Activated CD8-positive, alpha-beta memory T cell treated with anti-CD3 and anti-CD28 coated beads, Interleukin-2, amount 50 U/mL, for 4 hours (primary cell): ENCODE measurements around the gene SHANK1.

Source experiments
- DNase-seq: peaks from one replicate; pipeline ENCODE4 v3.0.0-alpha.2; 2020

Gene SHANK1

DNA sequence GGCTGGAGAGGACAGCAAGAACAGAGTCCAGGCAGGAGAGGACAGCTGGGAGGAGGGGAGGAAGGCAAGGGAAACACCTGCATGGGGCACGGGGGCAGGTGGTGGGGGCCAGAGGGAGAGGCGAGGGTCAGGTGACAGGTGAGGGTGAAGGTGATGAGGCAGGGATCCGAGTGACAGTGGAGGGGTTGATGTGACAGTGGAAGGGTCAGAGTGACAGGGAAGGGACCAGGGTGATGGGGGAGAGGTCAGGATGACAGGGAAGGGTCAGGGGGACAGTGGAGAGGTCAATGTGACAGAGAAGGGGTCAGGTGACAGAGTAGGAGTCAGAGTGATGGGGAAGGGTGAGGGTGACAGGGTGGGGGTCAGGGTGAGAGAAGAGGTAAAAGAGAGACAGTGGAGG lies 41.3 kb downstream of the SHANK1 start:
- DNase-seq = no peak

DNA sequence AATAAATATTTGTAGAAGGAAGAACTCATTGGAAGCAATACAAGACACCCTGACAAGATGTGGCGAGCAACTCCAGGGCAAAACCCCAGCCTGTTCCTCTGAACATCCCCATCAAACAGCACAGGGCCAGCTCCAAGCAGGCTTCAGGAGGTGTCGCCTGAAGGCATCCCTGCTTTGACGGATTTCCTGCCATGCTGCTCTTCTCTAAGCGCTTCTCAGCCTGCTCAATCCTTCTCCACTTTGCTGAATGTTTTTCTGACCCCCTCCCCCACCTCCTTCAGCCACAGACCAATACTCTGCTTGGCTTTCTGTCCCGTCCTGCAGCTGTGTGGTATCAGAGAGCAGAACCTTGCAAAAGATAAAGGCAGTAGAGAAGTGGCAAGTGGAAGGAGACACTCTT lies 42.0 kb downstream of the SHANK1 start:
- DNase-seq = no peak

DNA sequence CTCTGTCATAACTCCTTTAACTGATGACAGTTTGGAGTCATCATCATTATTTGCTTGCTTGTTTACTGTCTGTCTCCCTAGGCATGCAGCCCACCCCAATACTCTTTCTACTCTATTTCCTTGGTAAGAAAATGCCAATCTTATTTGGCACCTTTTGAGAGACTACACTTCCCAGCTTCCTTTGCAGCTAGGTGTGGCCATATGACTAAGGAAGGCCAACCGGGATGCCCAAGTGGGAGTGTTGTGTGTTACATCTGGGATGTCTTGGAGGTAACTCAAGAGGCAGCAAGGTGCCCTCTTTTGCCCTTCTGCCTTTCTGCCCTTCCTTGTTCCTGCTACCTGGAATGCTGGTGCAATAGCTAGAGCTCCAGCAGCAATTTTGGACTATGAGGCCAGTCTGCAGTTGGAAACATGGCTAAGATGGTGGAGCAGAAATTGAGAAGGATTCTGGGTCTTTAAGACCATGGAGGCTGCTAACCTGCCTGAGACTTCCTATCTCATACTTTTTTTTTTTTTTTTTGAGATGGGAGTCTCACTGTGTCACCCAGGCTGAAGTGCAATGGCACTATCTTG lies 42.9 kb downstream of the SHANK1 start:
- no peak for DNase-seq

DNA sequence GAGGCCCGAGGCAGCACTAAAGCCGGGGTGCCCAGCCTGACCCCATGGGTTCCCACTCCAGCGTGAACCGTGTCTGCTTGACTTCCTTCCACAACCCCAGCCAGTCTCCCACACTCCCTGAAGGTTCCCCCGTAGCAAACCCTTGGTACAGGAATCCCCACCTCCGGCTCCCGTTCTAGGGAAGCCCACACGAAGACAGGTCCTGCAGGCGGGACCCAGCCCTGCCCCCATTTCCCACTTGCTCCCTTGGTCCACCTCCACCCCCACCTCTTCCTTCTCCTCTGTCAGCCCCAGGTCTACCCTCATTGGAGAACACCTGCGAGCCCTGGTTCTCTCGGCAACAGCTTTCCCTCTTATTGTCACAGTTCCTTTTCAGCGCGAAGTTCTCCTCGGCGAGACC lies 46.5 kb downstream of the SHANK1 start:
- DNase-seq = no peak

DNA sequence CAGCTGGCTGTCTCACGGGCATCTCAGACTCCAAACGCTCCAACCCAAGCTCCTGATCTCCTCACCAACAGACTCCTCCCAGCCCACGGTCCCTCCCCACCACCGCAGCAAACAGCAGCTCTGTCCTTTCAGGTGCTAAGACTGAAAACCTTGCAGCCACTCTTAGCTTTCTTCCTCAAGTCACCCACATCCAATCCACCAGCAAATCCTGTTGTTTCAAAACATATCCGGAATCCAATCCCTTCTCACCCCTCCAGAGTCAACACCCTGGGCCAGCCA lies 49.6 kb downstream of the SHANK1 start:
- no peak for DNase-seq

DNA sequence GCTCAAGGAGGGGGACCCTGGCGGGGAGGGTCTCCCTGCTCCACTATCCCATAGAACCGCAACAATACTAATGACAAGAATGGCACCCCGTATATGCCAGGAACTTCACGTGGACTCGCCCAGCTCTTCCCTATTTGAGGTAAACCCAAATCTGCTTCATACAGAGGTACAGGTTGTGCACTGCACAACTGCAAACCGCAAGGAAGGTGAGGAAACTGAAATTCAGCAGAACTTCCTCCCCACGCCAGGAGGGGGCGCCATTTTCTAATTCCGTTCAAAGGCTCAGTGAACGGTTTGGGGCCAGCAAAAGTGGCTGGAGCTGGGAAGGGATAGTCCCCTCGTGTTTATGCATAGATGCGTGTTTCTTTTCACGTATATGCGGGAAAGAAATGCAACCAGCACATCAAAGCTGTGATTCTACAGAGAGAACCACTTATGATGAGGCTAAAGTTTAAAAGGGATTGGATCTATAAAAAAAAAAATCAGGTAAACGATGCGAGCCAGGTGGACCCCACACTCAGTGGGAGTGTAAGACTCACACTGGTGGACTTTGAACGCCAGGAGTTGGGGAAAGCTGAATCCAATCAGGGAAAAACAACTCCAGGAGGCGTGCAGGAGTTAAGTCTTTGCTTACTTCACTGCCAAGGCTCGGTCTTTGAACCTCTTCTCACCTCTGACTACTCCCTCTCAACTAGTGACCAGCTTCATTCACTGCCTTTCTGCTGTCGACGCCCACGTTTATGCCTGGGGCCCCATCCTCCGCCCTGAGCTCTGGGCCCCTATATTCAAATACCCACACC lies 50.1 kb downstream of the SHANK1 start:
- peak; percentile 41 for DNase-seq

DNA sequence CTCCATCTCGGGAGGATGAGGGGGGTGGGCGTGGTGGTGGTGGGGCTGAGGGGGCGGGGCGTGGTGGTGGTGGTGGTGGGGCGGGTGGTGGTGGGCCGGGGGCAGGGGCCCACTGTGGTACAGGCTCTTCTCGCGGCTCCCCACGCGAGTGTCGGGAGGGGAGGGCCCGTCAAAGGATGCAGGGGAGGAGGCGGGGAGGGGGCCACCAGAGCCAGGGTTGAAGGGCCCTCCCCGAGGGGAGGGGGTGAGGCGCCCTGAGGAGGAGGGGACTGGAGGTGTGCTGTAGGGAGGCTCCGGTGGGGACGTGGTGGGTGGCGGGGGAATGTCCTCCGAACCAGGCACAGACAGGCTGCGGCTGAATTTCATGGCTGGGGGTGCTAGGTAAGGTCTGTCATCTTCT lies 50.7 kb downstream of the SHANK1 start:
- DNase-seq = no peak

DNA sequence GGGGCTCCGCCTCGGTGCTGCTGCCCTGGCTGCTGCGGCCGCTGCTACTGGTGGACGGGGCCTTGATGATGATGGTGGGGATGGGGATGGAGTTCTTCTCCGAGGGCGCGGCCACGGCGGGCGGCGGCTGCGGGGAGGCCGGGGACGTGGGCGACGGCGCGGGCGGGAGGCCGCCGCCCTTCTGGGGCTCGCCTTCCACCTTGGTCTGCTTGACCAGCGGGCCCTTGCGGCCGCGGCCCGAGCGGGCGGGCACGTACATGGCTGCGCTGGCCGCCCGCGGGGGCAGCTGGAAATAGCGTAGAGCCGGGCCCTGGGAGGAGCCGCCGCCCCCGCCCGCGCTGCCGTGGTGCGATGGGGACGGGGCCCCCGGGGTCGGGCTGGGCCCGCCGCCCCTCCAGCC lies 51.2 kb downstream of the SHANK1 start:
- no peak for DNase-seq

DNA sequence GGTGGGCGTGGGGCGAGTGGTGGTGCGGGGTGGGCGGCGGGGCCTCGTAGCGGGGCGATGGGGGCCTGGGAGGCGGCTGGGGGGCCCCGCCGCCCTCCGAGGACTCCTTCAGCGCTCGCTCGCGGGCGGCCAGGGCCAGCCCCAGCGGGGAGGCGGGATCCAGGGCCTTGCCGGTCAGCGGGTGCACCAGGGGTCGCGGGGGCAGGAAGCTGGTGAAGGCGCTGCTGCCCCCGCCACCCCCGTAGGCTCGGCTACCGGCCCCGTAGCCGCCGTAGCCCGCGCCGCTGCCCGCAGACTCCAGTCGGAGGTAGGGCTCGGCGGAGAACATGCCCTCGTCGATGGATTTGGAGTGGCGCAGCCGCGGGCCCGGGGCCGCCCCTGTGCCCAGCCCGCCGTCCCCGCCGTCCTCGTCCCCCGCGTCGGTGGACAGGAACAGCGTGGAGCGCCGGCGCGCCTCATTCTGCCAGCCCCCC lies 51.8 kb downstream of the SHANK1 start:
- no peak for DNase-seq

DNA sequence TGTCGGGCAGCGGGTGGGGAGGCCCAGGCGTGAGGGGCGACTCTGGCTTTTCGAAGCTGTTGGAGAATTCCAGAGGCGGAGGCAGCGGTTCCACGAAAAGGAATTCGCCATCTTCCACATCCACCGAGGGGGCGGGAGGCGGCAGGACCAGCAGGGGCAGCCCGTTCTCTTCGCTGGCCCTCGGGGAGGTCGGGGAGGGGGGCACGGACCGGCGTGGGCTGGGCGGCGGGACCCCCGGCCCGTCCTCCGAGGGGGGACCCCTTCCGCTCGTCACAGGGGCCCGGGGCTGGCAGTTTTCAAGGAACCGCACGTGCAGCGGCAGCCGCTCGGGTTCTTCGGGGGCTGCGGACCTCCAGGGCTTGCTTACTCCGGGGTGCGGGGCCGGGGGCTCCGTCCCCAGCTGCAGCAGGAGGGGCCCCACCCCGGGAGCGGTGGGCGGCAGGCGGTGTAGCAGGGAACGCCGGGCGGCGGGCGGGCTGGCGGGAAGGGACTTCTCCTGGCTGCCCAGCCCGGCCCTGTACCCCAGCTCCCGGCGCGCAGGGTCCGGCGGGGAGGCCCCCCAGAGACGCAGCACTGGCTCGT lies 52.3 kb downstream of the SHANK1 start:
- no peak for DNase-seq

DNA sequence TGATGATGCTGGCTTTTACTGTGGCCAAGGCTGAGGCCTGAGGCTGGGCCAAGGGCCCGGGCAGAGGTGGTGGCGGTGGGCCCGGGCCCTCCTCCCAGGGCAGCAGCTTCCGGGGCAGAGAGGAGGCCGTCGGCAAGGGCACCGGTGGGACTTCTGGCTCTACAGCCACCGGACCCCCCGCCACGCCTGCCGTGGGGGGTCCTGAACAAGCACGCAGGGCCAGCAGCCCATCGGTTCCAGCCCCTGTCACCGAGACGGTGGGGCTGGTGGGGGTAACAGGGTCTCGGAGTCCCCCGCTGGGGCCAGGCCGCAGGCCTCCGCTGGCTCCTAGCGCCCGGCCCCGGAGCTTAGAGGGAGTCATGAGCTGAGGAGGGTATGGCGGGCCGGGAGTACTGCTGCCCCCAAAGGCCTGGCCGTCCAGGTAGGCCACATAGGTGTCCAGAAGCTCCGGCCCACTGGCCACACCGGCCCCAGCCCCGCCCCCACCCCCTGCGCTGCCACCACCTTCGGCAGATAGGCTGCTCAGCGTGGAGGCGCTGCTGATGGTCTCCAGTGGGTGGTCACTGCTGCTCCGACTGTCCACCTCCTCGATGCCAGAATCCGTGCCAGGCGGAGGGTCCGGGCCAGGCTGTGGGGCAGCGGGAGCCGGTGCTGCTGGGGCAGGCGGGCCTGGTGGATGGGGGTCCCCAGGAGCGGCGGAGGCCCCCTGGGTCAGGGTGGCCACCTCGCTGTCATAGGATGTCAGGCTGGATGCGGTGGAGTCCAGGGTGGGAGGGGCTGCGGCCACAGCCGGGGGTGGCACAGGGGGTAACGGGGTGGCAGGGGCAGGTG lies 53.0 kb downstream of the SHANK1 start:
- no peak for DNase-seq

DNA sequence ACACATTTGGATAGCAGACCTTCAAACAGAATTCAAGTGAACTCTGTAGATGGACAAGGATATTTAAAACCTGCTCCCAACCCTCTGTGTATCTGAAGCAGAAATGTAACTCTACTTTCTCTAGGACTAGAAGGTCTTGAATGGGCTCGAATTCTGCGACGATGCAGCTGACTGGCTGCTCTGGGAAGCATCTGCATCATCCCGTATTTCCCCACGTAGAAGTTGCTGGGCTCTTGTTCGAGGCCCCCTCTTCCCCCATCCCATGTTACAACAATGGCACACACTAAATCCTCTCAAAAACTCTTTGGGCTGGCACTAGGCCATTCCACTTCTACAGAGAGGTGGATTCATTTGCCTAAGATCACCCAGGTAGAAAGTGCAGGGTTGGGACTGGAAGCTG lies 55.4 kb downstream of the SHANK1 start:
- no peak for DNase-seq

DNA sequence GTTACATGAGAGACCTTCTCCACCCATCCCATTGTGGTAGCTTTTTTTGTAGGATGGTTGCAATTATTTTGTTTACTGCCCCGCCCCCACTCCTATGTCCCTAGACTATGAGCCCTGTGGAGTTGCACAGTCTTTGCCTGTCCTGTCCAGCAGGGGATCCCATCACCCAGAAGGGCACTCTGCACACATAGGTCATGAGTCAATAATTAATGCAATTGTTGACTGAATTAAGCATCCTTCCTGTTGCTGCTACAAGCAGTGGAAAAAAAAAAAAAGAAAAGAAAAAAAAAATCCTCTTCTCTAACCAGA lies 56.2 kb downstream of the SHANK1 start:
- no peak for DNase-seq

DNA sequence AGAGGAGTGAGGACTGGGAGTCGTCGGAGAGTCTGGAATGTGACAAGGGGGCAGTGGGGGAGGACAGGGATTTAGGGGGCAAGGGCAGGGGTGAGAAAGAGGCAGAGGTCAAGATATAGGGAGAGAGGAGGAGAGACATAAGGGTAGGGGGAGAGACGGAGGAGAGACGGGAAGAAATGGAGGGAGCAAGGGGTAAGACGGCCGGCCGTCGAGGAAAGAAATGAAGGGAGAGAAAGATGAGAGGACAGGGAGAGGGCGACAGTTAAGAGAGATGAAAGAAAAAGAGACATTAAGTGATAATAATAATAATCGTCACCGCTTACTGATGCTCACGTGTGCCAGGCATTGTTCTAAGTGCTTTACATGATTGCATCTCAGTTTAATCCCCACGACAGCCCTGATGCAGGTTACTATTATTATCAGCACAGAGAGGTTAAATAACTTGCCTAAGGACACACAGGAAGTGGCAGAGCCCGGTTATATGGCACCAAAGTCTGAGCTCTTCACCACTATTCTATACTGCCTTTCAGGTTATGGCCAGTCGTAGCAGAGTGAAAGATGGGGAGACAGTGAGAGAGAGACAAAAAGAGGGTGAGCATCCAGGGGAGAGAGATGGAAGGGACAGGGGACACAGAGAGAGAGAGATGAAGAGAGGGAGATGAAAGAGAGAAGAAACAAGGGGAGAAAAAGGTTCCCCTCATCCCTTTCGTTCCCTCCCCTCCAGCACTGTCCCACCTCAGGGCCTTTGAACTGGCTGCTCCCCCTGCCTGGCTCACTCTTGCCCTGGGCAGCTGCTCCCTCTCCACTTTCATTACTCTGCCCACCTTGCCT lies 56.7 kb downstream of the SHANK1 start:
- no peak for DNase-seq

DNA sequence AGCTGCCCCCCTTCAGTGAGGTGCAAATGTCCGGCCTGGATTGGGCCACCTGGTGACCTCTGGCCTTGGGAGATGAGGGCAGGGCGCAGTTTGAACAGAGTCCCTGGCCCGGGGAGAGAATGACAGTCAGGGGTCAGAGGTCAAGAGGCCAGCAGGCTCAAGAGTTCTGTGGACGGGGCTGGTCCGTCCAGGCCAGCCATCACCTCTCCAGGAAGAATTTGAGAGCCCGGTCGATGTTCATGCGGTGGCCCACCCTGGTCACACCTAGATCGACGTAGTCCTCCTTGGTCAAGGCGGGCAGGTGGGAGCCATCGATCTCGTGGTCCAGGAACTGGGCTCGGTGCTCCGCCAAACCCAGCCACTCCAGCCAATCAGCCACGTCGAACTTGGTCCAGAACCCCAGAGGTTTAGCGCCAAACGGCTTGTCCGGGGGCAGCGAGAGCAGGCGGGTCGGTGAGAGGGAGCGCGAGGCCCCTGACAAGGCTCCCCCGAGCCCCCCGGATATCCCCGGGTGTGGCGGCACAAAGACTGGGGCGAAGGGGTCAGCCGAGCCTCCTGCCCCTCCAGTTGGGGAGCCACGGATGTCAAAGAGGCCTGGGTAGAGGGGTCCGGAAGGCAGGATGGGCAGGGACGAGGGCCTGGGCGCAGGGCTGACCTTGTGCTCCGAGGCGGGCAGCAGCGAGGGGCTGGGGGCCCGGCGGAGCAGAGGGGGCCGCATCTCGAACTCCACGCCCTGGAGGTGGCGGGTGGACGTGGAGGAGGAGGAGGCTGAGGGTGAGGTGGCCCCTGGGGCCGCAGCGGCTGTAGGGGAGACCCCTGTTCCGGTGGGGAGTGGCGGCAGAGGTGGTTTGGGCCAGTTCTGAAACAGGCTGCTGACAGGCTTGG lies 57.6 kb downstream of the SHANK1 start:
- no peak for DNase-seq

DNA sequence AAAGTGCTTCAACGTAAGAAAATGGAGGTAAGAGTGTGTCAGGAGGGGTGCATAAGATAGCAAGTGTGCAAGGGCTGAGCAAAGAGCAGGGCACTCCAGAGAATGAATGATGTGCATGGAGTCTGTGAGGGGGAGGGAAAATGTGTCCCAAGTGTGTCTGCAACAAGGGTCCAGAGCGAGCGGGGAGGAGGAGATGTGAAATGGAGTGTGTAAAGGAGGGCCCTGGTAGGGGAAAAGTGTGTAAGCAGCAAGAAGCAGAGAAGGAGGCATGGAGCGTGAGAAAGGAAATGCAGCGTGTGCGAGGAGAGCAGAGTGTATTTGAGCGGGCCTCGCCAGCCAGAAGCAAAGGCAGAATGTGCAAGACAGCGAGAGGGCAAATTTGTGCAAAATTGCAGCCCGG lies 58.6 kb downstream of the SHANK1 start:
- no peak for DNase-seq

DNA sequence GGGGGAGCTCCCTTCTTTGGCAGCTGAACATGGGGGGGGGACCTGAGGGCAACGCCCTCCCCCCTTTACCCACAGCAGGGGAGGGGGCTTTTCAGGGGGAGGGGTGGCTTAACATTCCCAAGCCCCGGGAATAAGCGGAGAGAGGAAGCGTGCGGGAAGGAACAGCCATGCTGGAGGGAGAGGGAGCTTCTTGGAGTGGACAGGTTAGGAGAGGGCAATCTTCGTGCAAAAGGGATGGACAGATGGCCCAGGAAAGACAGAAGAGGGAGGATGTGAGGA lies 59.6 kb downstream of the SHANK1 start:
- DNase-seq = no peak

DNA sequence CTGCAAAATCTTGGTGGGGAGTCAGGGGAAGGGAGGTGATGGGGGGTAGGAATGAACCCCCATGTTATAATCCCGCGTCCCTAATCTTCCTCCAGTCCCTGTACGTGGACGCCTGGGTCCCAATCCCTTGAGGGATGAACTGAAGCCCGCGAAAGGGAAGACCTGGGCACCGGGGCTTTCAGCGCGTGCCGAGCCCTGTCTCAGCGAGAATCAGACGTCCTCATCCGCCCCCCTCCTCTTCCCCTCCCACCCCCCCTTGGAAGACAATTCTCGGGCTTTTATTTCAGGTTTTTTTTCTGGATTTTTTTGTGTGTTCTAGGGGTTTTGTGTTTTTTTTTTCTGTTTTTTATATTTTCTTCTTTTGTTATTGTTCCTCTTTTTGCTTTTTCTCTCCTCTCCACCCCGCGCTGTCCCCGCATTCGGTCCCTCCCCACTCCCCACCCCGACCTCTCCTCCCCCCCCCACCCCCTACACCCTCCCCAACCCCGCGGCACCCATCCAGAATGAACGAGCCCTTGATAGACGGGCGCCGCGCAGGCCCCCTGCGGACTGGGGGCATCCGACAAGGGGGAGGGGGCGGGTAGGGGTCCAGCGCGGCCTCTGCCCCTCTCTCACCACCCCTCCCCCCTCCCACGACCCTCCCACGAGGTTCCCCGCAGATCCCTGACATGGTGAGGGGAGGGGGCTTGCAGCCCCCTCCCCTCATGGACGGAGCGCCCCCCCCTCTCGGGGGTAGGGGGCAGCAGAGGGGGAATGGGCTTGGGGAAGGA lies 60.1 kb downstream of the SHANK1 start:
- no peak for DNase-seq

DNA sequence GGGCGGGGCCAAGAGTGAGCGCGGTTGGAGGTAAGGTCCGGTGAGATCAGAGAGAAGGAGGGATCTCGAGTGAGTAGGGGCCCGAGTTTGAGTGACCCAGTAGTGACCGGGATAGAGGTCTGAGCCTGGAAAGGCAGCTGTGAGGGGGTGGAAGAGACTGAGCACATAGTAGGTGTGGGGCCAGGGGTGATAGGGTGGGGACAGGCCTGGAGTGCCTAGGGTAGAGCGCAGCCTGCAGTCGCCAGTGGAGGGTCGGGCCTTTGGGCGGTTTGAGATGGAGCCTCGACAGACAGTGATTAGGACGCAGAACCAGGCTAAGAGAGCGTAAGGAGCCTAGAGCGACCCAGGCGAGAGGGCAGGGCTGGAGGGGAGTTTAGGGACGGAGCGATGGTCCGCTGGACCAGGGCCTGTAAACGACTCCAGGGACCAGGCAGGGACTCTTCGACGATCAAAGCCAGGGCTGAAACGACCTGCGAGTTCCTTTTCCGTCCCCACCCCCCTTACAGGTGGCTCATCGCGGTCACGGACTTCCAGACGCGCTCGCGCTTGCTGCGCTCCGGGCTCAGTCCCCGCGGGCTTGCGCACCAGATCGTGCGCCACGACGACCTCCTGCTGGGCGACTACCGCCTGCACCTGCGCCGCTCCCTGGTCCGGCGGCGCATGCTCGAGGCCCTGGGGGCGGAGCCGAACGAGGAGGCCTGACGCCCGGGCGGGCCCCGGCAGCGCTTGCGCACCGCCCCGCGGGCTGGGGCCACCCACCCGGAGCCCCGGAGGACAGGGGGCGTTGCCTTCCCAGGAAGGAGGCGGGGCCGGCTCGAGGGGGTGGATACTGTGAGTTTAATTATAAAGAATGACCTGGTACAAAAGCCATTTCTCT lies 60.9 kb downstream of the SHANK1 start:
- peak; percentile 68 for DNase-seq

DNA sequence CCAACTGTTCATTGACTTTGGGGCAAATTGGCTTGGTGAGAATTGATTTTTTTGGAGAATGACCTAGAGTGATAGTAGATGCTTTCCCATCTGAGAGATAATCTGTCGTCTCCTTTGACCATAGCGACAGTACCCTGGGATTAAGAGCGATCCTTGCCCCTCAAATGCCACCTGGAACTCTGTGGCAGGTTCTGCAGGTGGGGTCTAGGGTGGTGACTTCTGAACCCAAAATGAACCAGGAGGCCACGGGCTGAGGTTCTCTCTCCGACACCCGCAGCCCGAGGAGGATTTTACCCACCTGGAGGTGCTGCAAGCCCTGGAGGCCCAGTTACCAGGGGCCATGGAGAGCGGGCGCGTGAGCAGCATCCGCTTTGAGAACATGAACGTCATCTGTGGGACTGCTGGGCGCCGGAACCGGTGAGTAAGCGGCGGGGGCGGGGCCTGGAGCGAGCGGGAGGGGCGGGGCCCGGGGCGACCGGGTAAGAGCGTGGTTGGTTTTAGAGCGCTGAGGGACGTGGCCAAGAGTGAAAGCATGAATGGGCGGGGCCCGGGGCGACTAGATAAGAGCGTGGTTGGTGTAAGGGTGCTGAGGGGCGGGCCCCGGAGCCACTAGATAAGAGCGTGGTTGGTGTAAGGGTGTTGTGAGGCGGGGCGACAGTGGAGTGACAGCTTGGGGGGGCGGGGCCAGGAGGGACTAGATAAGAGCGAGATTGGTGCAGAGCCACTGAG lies 61.7 kb downstream of the SHANK1 start:
- peak; percentile 84 for DNase-seq
